Neural cell (in vitro differentiated cells): ENCODE data around the gene ACAP3. TPM values are rescaled to one million over a fixed set of nuclear protein-coding genes. Genes with fewer than 3 reads are reported as not detected.

ENCODE experiments used
- H2AFZ ChIP-seq: fragments of 200-600, 300-800 bp; sonication (generic), shearing (Covaris generic); 2 replicates; pipeline ENCODE4 v1.6.0; 2014; ENCODE audit warnings: low read depth, mild to moderate bottlenecking, antibody characterized with exemption, low read length, moderate library complexity
- H3F3A ChIP-seq: fragments of 200-600 bp; shearing (Covaris generic); 2 replicates; pipeline ENCODE4 v1.6.1; 2016; ENCODE audit warnings: mild to moderate bottlenecking, moderate library complexity, mixed read lengths, antibody characterized with exemption, low read length; ENCODE audit not compliant: insufficient read depth, poor library complexity, severe bottlenecking
- H3K27ac ChIP-seq: fragments of 200-600, 300-800 bp; sonication (generic), shearing (Covaris generic); 2 replicates; pipeline ENCODE4 v1.5.1; 2014; ENCODE audit warnings: mild to moderate bottlenecking, low read length, moderate library complexity
- H3K27me3 ChIP-seq: fragments of 300-800, 200-600 bp; sonication (generic), shearing (Covaris generic); 2 replicates; pipeline ENCODE4 v1.6.0; 2014; ENCODE audit warnings: mild to moderate bottlenecking, low read depth, low read length, moderate library complexity; ENCODE audit not compliant: insufficient read depth
- H3K36me3 ChIP-seq: fragments of 300-800, 200-600 bp; sonication (generic), shearing (Covaris generic); 2 replicates; pipeline ENCODE4 v1.5.1; 2014; ENCODE audit warnings: mild to moderate bottlenecking, antibody characterized with exemption, low read length, moderate library complexity; ENCODE audit not compliant: insufficient read depth
- H3K4me2 ChIP-seq: fragments of 300-800, 200-600 bp; sonication (generic), shearing (Covaris generic); 2 replicates; pipeline ENCODE4 v1.6.0; 2014; ENCODE audit warnings: mild to moderate bottlenecking, low read length
- H3K4me3 ChIP-seq: fragments of 300-800, 200-600 bp; sonication (generic), shearing (Covaris generic); 2 replicates; pipeline ENCODE4 v1.5.1; 2014; ENCODE audit warnings: mild to moderate bottlenecking, low read length, moderate library complexity
- H3K79me2 ChIP-seq: fragments of 200-600 bp; shearing (Covaris generic); replicated peaks from 2 replicates; pipeline ENCODE4 v1.6.0; 2014; ENCODE audit warnings: mild to moderate bottlenecking, low read length, moderate library complexity; ENCODE audit not compliant: insufficient read depth
- H3K9ac ChIP-seq: fragments of 300-800, 200-600 bp; sonication (generic), shearing (Covaris generic); 2 replicates; pipeline ENCODE4 v1.6.1; 2016; ENCODE audit warnings: mild to moderate bottlenecking, low read length, mixed read lengths
- H3K9me2 ChIP-seq: fragments of 200-600 bp; shearing (Covaris generic); 2 replicates; pipeline ENCODE4 v1.6.1; 2016; ENCODE audit warnings: mild to moderate bottlenecking, low read length, mixed read lengths; ENCODE audit not compliant: insufficient read depth
- H3K9me3 ChIP-seq: fragments of 200-600, 300-800 bp; sonication (generic), shearing (Covaris generic); 2 replicates; pipeline ENCODE4 v1.6.1; 2016; ENCODE audit warnings: mild to moderate bottlenecking, mixed run types, low read length, moderate library complexity, mixed read lengths
- H4K20me1 ChIP-seq: fragments of 200-600 bp; shearing (Covaris generic); 2 replicates; pipeline ENCODE4 v1.6.1; 2016; ENCODE audit warnings: mild to moderate bottlenecking, mixed run types; ENCODE audit not compliant: insufficient read depth
- EP300 ChIP-seq: fragments of 450-650 bp; conservative IDR thresholded peaks from 2 replicates; pipeline ENCODE4 v1.6.1; 2014; ENCODE audit warnings: antibody characterized with exemption, mild to moderate bottlenecking, moderate library complexity; ENCODE audit not compliant: poor library complexity, severe bottlenecking
- EZH2 ChIP-seq: fragments of 200-600, 300-800 bp; shearing (Covaris generic), sonication (generic); IDR thresholded peaks from 2 replicates; pipeline ENCODE4 v1.6.1; 2014; ENCODE audit warnings: antibody characterized with exemption, low read length, borderline replicate concordance, mild to moderate bottlenecking; ENCODE audit not compliant: insufficient read depth, poor library complexity, severe bottlenecking
- MXI1 ChIP-seq: fragments of 450-650 bp; conservative IDR thresholded peaks from 2 replicates; pipeline ENCODE4 v1.6.1; 2014; ENCODE audit warnings: antibody characterized with exemption, mild to moderate bottlenecking; ENCODE audit not compliant: poor library complexity, severe bottlenecking
- POLR2AphosphoS5 ChIP-seq: IDR thresholded peaks from 2 replicates; pipeline ENCODE4 v1.6.1; 2012
- RAD21 ChIP-seq: fragments of 450-650 bp; conservative IDR thresholded peaks from 2 replicates; pipeline ENCODE4 v1.6.1; 2014; ENCODE audit warnings: antibody characterized with exemption, mild to moderate bottlenecking, moderate library complexity
- SMC3 ChIP-seq: fragments of 450-650 bp; conservative IDR thresholded peaks from 2 replicates; pipeline ENCODE4 v1.6.1; 2014; ENCODE audit warnings: antibody characterized with exemption, mild to moderate bottlenecking, moderate library complexity; ENCODE audit not compliant: poor library complexity
- TAF1 ChIP-seq: IDR thresholded peaks from 2 replicates; pipeline ENCODE4 v1.6.1; 2012; ENCODE audit warnings: low read depth
- polyA plus RNA-seq: library from polyadenylated mRNA; depleted of rRNA; stranded (reverse); fragments of >200 nt; gene quantifications from 2 replicates; pipeline ENCODE4 v1.2.3, GENCODE V29; 2014
- TF ChIP-seq, protein P1 (sequence below): fragments of 450-650 bp; IDR thresholded peaks from 2 replicates; pipeline ENCODE4 v1.5.1; 2014; ENCODE audit warnings: antibody characterized with exemption, mild to moderate bottlenecking, moderate library complexity; ENCODE audit not compliant: poor library complexity, severe bottlenecking
- TF ChIP-seq, protein P2 (sequence below): IDR thresholded peaks from 2 replicates; pipeline ENCODE4 v1.6.1; 2012; ENCODE audit warnings: borderline replicate concordance

ACAP3 gene
- polyA plus RNA-seq, 1 donor from 2014 or later, result 186 TPM

- Histone ChIP-seq H3K27me3 (no peaks in the 10 kb centered on the region), H3K79me2 (no peaks in the 10 kb centered on the region), H3K27ac (no peak overlapping the region), H3F3A (no peaks in the 10 kb centered on the region), H2AFZ (no peak overlapping the region), H3K9me2 (no peaks in the 10 kb centered on the region), H4K20me1 (no peaks in the 10 kb centered on the region), H3K4me3 (no peak overlapping the region), H3K9ac (no peak overlapping the region), H3K4me2 (no peak overlapping the region), H3K9me3 (no peaks in the 10 kb centered on the region), H3K36me3 (no peaks in the 10 kb centered on the region)
- TF ChIP-seq, protein P1, sequence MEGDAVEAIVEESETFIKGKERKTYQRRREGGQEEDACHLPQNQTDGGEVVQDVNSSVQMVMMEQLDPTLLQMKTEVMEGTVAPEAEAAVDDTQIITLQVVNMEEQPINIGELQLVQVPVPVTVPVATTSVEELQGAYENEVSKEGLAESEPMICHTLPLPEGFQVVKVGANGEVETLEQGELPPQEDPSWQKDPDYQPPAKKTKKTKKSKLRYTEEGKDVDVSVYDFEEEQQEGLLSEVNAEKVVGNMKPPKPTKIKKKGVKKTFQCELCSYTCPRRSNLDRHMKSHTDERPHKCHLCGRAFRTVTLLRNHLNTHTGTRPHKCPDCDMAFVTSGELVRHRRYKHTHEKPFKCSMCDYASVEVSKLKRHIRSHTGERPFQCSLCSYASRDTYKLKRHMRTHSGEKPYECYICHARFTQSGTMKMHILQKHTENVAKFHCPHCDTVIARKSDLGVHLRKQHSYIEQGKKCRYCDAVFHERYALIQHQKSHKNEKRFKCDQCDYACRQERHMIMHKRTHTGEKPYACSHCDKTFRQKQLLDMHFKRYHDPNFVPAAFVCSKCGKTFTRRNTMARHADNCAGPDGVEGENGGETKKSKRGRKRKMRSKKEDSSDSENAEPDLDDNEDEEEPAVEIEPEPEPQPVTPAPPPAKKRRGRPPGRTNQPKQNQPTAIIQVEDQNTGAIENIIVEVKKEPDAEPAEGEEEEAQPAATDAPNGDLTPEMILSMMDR, result no peak
- TF ChIP-seq MXI1, result no peak
- TF ChIP-seq EZH2, result no peak
- TF ChIP-seq SMC3, result no peak
- no peak for TF ChIP-seq POLR2AphosphoS5
- no peak for TF ChIP-seq EP300
Measured at GRCh38 chr1:1340185-1340584, 32.5 kb upstream of the ACAP3 start.

DNA sequence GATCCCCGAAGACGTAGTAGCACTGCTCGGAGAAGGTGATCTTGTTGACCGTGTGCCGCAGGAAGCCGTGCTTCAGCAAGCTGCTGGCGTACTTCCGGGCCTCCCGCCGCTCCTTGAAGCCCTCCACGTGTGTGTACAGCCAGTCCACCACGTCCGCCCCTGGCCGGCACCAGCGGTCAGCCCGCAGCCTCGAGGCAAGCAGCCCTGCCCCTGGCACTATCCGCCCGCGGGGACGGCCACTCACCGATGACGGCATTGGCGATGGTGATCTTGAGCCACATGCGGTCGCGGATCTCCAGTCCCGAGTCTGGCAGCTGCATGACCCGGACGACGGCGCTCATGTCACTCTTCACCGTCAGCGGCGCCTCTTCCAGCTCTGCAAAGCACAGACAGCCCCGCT lies 30.5 kb upstream of the ACAP3 start:
- Histone ChIP-seq H2AFZ (no peak overlapping the region), H4K20me1 (no peaks in the 10 kb centered on the region), H3K9me3 (no peaks in the 10 kb centered on the region), H3K36me3 (no peaks in the 10 kb centered on the region), H3K27me3 (no peaks in the 10 kb centered on the region), H3K9ac (no peak overlapping the region), H3K9me2 (no peaks in the 10 kb centered on the region), H3F3A (no peaks in the 10 kb centered on the region), H3K79me2 (no peaks in the 10 kb centered on the region), H3K4me2 (no peak overlapping the region), H3K4me3 (no peak overlapping the region), H3K27ac (no peak overlapping the region)
- no peak for TF ChIP-seq MXI1
- TF ChIP-seq, protein P2, sequence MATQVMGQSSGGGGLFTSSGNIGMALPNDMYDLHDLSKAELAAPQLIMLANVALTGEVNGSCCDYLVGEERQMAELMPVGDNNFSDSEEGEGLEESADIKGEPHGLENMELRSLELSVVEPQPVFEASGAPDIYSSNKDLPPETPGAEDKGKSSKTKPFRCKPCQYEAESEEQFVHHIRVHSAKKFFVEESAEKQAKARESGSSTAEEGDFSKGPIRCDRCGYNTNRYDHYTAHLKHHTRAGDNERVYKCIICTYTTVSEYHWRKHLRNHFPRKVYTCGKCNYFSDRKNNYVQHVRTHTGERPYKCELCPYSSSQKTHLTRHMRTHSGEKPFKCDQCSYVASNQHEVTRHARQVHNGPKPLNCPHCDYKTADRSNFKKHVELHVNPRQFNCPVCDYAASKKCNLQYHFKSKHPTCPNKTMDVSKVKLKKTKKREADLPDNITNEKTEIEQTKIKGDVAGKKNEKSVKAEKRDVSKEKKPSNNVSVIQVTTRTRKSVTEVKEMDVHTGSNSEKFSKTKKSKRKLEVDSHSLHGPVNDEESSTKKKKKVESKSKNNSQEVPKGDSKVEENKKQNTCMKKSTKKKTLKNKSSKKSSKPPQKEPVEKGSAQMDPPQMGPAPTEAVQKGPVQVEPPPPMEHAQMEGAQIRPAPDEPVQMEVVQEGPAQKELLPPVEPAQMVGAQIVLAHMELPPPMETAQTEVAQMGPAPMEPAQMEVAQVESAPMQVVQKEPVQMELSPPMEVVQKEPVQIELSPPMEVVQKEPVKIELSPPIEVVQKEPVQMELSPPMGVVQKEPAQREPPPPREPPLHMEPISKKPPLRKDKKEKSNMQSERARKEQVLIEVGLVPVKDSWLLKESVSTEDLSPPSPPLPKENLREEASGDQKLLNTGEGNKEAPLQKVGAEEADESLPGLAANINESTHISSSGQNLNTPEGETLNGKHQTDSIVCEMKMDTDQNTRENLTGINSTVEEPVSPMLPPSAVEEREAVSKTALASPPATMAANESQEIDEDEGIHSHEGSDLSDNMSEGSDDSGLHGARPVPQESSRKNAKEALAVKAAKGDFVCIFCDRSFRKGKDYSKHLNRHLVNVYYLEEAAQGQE, result no peak
- TF ChIP-seq SMC3, result no peak
- no peak for TF ChIP-seq RAD21
- no peak for TF ChIP-seq EZH2
- no peak for TF ChIP-seq POLR2AphosphoS5
- TF ChIP-seq, protein P1, result no peak
- TF ChIP-seq TAF1, result no peak
- no peak for TF ChIP-seq EP300
